Lung (tissue), 16 donors: ENCODE results near the gene MTMR4. TPM values are rescaled to one million over a fixed set of nuclear protein-coding genes. Genes with fewer than 3 reads are reported as not detected.

Source experiments
- ATAC-seq: fragments of 200-7000 bp; cut with Tn5 transposase; one replicate; pipeline ENCODE4 v1.9.1; 2020; ENCODE audit warnings: moderate number of reproducible peaks; ENCODE audit not compliant: insufficient read depth, low FRiP score
- DNase-seq, 3 donors: peaks; one replicate each; pipeline ENCODE4 v3.0.0-alpha.2; 2013 to 2017
- H3K27ac ChIP-seq, 2 donors: one replicate each; pipeline ENCODE4 v1.5.1; 2013; ENCODE audit warnings: mild to moderate bottlenecking in 2 of 2, moderate library complexity in 2 of 2, control low read depth in 1 of 2, inconsistent platforms in 1 of 2, low read depth in 1 of 2, low read length in 1 of 2
- H3K27me3 ChIP-seq, 3 donors: one replicate each; pipeline ENCODE4 v1.5.1; 2013; ENCODE audit warnings: low read length in 2 of 3; ENCODE audit not compliant: control insufficient read depth in 3 of 3, insufficient read depth in 3 of 3
- H3K36me3 ChIP-seq, 4 donors: one replicate each; pipeline ENCODE4 v1.5.1; 2013; ENCODE audit warnings: low read length in 4 of 4, mild to moderate bottlenecking in 1 of 4, moderate library complexity in 1 of 4; ENCODE audit not compliant: control insufficient read depth in 4 of 4, insufficient read depth in 4 of 4
- H3K4me1 ChIP-seq, 5 donors: one replicate each; pipeline ENCODE4 v1.5.1; 2013; ENCODE audit warnings: low read length in 5 of 5, mild to moderate bottlenecking in 2 of 5, moderate library complexity in 1 of 5; ENCODE audit not compliant: control insufficient read depth in 5 of 5, insufficient read depth in 5 of 5
- H3K4me3 ChIP-seq: one replicate; pipeline ENCODE4 v1.5.1; 2013; ENCODE audit warnings: mild to moderate bottlenecking, control low read depth, moderate library complexity
- H3K9ac ChIP-seq, 2 donors: one replicate each; pipeline ENCODE4 v1.5.1; 2013; ENCODE audit warnings: low read length in 2 of 2, control low read depth in 1 of 2; ENCODE audit not compliant: insufficient read depth in 1 of 2
- H3K9me3 ChIP-seq, 4 donors: one replicate each; pipeline ENCODE4 v1.5.1; 2013; ENCODE audit warnings: low read length in 3 of 4, mild to moderate bottlenecking in 1 of 4, moderate library complexity in 1 of 4; ENCODE audit not compliant: control insufficient read depth in 4 of 4, insufficient read depth in 3 of 4
- CTCF ChIP-seq: IDR thresholded peaks from 2 replicates; pipeline ENCODE4 v1.5.1; 2012; ENCODE audit warnings: mild to moderate bottlenecking; ENCODE audit errors: control extremely low read depth, extremely low read depth
- WGBS, 2 donors: extraction: QIAGEN DNeasy Blood & Tissue Kit; methylation state at CpG; one replicate each; pipeline ENCODE4 v1.1.7; 2013; 5-methylcytosine and 5-hydroxymethylcytosine counted together
- long read RNA-seq, 5 donors: transcript quantifications; one replicate each; lab custom pipeline, GENCODE V29; 2026
- polyA plus RNA-seq, 2 donors: library from polyadenylated mRNA; stranded (reverse); fragments of 200-250 nt; gene quantifications; one replicate each; pipeline ENCODE4 v1.2.1, GENCODE V29; 2013
- total RNA-seq, 2 donors: library from RNA; depleted of rRNA in 1 of 2; stranded (reverse); fragments of >200 nt in 1 of 2; gene quantifications; one replicate each; pipeline ENCODE4 v1.2.1, GENCODE V29; 2014 to 2021
- donor health status: control.
- donor health status: control.
- donor health status: Bipolar disorder and iron deficiency.
- donor health status: healthy.
- donor health status: DM: yes; HTN: yes; CAD: no.

Gene MTMR4
- total RNA-seq (10 to 100 TPM; 41.4 to 46.1 TPM), polyA plus RNA-seq (10 to 100 TPM; 12.9 to 21.0 TPM)
- long read RNA-seq, donor 1, partial matches to known transcripts: 0 of 1 reads
- long read RNA-seq, donor 1, other reads (novel, unspliced or antisense): 0 of 1 reads
- long read RNA-seq, donor 2, partial matches to known transcripts: 0 of 2 reads
- long read RNA-seq, donor 2, other reads (novel, unspliced or antisense): 0 of 2 reads
- long read RNA-seq, donor 3, partial matches to known transcripts: 0 of 2 reads
- long read RNA-seq, donor 3, other reads (novel, unspliced or antisense): 0 of 2 reads
- long read RNA-seq, donor 4, partial matches to known transcripts: 8 of 12 reads
- long read RNA-seq, donor 4, other reads (novel, unspliced or antisense): 0 of 12 reads
- long read RNA-seq, donor 5, full-length matches to known transcripts: 4 of 11 reads
- long read RNA-seq, donor 5, partial matches to known transcripts: 7 of 11 reads
- long read RNA-seq, donor 5, other reads (novel, unspliced or antisense): 0 of 11 reads

- Histone ChIP-seq H3K4me1 (peaks cover 0 to 41% (median 13%) of the 10 kb centered on the region in 5 donors), H3K27ac (peak within 1 kb of the TSS; percentile 71 to 85), H3K27me3 (no peaks in the 10 kb centered on the region), H3K4me3 (peak within 1 kb of the TSS; percentile 71), H3K9me3 (no peaks in the 10 kb centered on the region), H3K36me3 (peaks cover 10 to 33% (median 27%) of the 10 kb centered on the region in 4 donors), H3K9ac (peak within 1 kb of the TSS; percentile 55 to 69)
- ATAC-seq: peak; percentile 36
- 1% methylated on average over 28 to 64 of the region's 64 CpGs for WGBS, 2 donors
- DNase-seq: peak; percentile 87 to 93 (median 89)
- no peak for TF ChIP-seq CTCF
These were observed at the start of gene MTMR4 for GRCh38 chr17:58513965-58514769. TSS of gene MTMR4 (minus strand) at chr17:58514638. CDS start at chr17:58514407, 231 bp downstream.

- Histone ChIP-seq H3K9ac (no peak overlapping the region), H3K9me3 (no peaks in the 10 kb centered on the region), H3K27ac (no peak overlapping the region), H3K4me3 (no peak overlapping the region), H3K27me3 (no peaks in the 10 kb centered on the region), H3K4me1 (no peaks in the 10 kb centered on the region), H3K36me3 (no peaks in the 10 kb centered on the region)
- WGBS, 2 donors: 85 to 92% methylated on average over 1 of the region's 1 CpG
- no peak for TF ChIP-seq CTCF
- ATAC-seq (no peak), DNase-seq (no peak)
These were observed 46.1 kb upstream of the MTMR4 start for GRCh38 chr17:58560511-58560910.

GRCh38 chr17:58557981-58558380 is 43.5 kb upstream of the MTMR4 start:
- H3K9me3 ChIP-seq: no peaks in the 10 kb centered on the region
- no peaks in the 10 kb centered on the region for H3K36me3 ChIP-seq
- no peaks in the 10 kb centered on the region for H3K4me1 ChIP-seq
- 82 to 88% methylated on average over 3 of the region's 3 CpGs for WGBS, 2 donors
- no peak overlapping the region for H3K27ac ChIP-seq
- ATAC-seq (no peak), DNase-seq (no peak)
- H3K27me3 ChIP-seq: no peaks in the 10 kb centered on the region
- H3K9ac ChIP-seq: no peak overlapping the region
- no peak overlapping the region for H3K4me3 ChIP-seq
- TF ChIP-seq CTCF: no peak
